Body of pancreas (tissue), 4 donors: ENCODE measurements around the gene PARL. TPM values are rescaled to one million over a fixed set of nuclear protein-coding genes. Genes with fewer than 3 reads are reported as not detected.

ENCODE experiments used
- ATAC-seq: fragments of 150-250 bp; one replicate; pipeline ENCODE4 v1.9.1; 2016
- DNase-seq, 4 donors: peaks; one replicate each; pipeline ENCODE4 v3.0.0-alpha.2; 2019
- H3K27ac ChIP-seq, 4 donors: fragments of 200-600 bp; sonication (generic); 1 replicate in 3 of 4; 2 replicates in 1 of 4; pipeline versions ENCODE4 v1.5.1 to v1.6.1; 2016 to 2019; ENCODE audit warnings: mild to moderate bottlenecking in 1 of 4, mixed read lengths in 1 of 4, moderate library complexity in 1 of 4
- H3K27me3 ChIP-seq, 2 donors: fragments of 200-600 bp; sonication (generic); one replicate each; pipeline ENCODE4 v1.6.0; 2016; ENCODE audit warnings: mild to moderate bottlenecking in 1 of 2
- H3K36me3 ChIP-seq, 2 donors: fragments of 200-600 bp; sonication (generic); replicated peaks in 1 of 2; 2 replicates each; pipeline ENCODE4 v1.5.1; 2016; ENCODE audit warnings: low read depth in 2 of 2; ENCODE audit not compliant: insufficient read depth in 1 of 2
- H3K4me1 ChIP-seq: fragments of 200-600 bp; sonication (generic); one replicate; pipeline ENCODE4 v1.6.0; 2016
- H3K4me3 ChIP-seq, 2 donors: fragments of 200-600 bp; sonication (generic); 1 replicate in 1 of 2; 2 replicates in 1 of 2; pipeline ENCODE4 v1.5.1; 2016 to 2019
- H3K9me3 ChIP-seq, 3 donors: fragments of 200-600 bp; sonication (generic); 1 replicate in 2 of 3; 2 replicates in 1 of 3; pipeline ENCODE4 v1.5.1; 2016
- POLR2A ChIP-seq, 3 donors: fragments of 450-650 bp; IDR thresholded peaks; one replicate each; pipeline ENCODE4 v1.6.1; 2016; ENCODE audit warnings: antibody characterized with exemption in 3 of 3, mild to moderate bottlenecking in 2 of 3
- WGBS, 2 donors: methylation state at CpG; one replicate each; pipeline ENCODE4 v1.1.5; 2017; 5-methylcytosine and 5-hydroxymethylcytosine counted together
- intact Hi-C: fragments of 100-400 bp; cut with DNase I; formaldehyde crosslinking; loops from one replicate; pipeline ENCODE4 v1.15.1; 2023
- total RNA-seq, 2 donors: library from RNA; depleted of rRNA; stranded (reverse); fragments of >200 nt; gene quantifications; one replicate each; pipeline ENCODE4 v1.1.0, GENCODE V29; 2016
- TF ChIP-seq, protein P1 (sequence below), 7 experiments: fragments of 450-650 bp in 4 of 7; fragments of 200-600 bp in 3 of 7; sonication (generic) in 3 of 7; IDR thresholded peaks; one replicate each; pipeline ENCODE4 v1.5.1; 2016 to 2019; ENCODE audit warnings: antibody characterized with exemption in 7 of 7

PARL gene
- total RNA-seq, 2 donors from 2014 or later: 25.4 to 34.6 TPM

DNA sequence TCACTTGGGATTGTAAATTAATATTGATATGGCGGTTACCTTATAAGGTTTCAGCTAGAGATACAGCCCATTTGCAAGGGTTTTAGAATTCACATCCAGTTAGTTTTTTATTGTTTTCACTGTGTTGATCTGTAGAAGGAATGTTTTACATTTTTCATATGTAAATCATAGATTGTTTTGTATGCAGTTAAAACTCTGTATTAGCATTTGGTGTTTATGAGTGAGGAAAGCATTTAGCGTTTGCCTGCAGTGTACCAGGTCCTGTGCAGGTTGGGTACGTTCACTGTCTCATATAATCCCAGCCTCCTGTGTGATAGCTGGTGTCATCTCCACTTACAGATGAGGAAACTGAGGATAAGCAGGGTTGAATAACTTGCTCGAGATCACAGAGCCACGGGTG lies 83.1 kb downstream of the PARL start:
- ATAC-seq: no peak
- TF ChIP-seq, protein P1, sequence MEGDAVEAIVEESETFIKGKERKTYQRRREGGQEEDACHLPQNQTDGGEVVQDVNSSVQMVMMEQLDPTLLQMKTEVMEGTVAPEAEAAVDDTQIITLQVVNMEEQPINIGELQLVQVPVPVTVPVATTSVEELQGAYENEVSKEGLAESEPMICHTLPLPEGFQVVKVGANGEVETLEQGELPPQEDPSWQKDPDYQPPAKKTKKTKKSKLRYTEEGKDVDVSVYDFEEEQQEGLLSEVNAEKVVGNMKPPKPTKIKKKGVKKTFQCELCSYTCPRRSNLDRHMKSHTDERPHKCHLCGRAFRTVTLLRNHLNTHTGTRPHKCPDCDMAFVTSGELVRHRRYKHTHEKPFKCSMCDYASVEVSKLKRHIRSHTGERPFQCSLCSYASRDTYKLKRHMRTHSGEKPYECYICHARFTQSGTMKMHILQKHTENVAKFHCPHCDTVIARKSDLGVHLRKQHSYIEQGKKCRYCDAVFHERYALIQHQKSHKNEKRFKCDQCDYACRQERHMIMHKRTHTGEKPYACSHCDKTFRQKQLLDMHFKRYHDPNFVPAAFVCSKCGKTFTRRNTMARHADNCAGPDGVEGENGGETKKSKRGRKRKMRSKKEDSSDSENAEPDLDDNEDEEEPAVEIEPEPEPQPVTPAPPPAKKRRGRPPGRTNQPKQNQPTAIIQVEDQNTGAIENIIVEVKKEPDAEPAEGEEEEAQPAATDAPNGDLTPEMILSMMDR (IDR thresholded peaks at IDR 0.05): no peak
- no peak for TF ChIP-seq POLR2A (IDR thresholded peaks at IDR 0.05)
- H3K27me3 ChIP-seq: no peaks in the 10 kb centered on the region
- intact Hi-C loops: no loop called here
- no peaks in the 10 kb centered on the region for H3K9me3 ChIP-seq
- DNase-seq: no peak
- H3K27ac ChIP-seq: no peak overlapping the region
- peaks cover 10 to 15% of the 10 kb centered on the region in 2 donors for H3K36me3 ChIP-seq
- H3K4me1 ChIP-seq: no peaks in the 10 kb centered on the region
- 92 to 98% methylated on average over 5 of the region's 5 CpGs for WGBS, 2 donors
- no peak overlapping the region for H3K4me3 ChIP-seq

DNA sequence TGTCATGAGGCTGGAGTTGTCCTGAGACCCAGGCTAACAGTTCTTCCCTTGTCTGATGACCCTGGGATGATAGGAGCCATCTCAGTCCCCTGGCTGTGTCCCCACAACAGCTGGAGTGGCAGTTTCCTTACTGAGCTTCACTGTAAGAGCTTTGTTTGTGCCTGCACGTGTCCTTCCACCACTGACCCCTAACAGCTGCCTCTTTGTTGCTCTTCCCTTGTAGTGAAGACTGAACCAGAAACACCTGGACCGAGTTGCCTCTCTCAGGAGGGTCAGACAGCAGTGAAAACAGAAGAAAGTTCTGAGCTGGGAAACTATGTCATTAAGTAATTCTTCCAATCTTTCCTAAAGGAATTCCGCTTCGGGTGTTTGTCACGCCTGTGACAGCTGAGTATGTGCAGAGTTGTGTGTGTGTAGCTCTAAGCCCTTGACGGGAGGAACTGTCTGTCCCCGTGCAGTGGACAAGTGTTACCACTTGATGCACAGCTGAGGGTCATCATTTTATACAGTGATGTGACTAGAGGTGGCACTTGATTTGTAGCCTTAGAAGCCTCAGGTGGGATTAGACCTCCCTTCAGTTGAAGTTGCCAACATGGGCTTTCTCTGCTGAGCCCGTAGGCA lies 84.3 kb downstream of the PARL start:
- peaks cover 9 to 15% of the 10 kb centered on the region in 2 donors for H3K36me3 ChIP-seq
- TF ChIP-seq, protein P1 (IDR thresholded peaks at IDR 0.05): no peak
- no peak for TF ChIP-seq POLR2A (IDR thresholded peaks at IDR 0.05)

DNA sequence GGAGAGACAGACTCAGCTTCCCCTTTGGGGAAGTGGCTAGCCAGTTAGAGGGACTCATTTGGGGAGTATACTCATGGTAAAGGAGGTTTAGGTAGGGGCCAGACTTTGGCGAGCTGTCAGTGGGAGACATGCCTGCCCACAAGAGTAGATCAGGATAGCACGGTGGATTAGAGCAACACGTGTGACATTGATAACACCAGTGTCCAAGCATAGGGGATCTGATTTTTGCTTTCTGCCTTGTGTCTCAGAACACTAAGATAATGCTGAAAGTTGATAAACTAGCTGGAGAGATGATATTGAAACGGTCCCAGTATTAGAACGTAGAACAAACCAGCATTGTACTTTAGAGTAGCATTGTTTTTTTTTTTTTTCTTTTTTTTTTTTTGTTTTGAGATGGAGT lies 85.2 kb downstream of the PARL start:
- no peak overlapping the region for H3K27ac ChIP-seq
- no peaks in the 10 kb centered on the region for H3K9me3 ChIP-seq
- 95% methylated on average over 5 of the region's 5 CpGs for WGBS, 2 donors
- peaks cover 9 to 12% of the 10 kb centered on the region in 2 donors for H3K36me3 ChIP-seq
- H3K4me3 ChIP-seq: no peak overlapping the region
- ATAC-seq (no peak), DNase-seq (no peak)
- H3K4me1 ChIP-seq: no peaks in the 10 kb centered on the region
- H3K27me3 ChIP-seq: no peaks in the 10 kb centered on the region
- intact Hi-C loops: no loop called here
- TF ChIP-seq POLR2A (IDR thresholded peaks at IDR 0.05): no peak
- TF ChIP-seq, protein P1 (IDR thresholded peaks at IDR 0.05): no peak

More for the DNA sequence above, 84.3 kb downstream of the PARL start:
- 89% methylated on average over 8 of the region's 8 CpGs for WGBS, 2 donors
- no peak overlapping the region for H3K4me3 ChIP-seq
- H3K4me1 ChIP-seq: no peaks in the 10 kb centered on the region
- ATAC-seq (no peak), DNase-seq (no peak)
- no peak overlapping the region for H3K27ac ChIP-seq
- no peaks in the 10 kb centered on the region for H3K9me3 ChIP-seq
- intact Hi-C loops: no loop called here
- no peaks in the 10 kb centered on the region for H3K27me3 ChIP-seq

DNA sequence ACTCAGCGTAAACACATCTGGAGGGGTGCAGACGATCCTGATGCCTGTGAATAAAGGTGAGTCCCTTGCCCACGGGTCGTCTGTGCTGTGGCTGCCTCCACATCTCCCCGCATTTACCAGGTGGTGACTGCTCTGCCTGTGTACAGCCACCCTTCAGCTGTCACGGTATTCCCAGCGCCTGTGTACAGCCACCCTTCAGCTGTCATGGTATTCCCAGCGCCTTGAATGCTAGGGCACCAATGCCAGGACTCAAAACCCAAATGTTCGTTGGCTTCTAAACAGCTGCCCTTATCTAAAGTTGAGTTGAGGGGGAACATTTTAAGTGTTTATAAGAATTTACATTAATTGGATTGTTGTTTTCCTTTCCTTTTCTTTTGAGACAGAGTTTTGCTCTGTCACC lies 86.7 kb downstream of the PARL start:
- no peak for TF ChIP-seq POLR2A (IDR thresholded peaks at IDR 0.05)
- TF ChIP-seq, protein P1 (IDR thresholded peaks at IDR 0.05): no peak
- H3K4me1 ChIP-seq: no peaks in the 10 kb centered on the region
- peaks cover 8 to 9% of the 10 kb centered on the region in 2 donors for H3K36me3 ChIP-seq
- ATAC-seq (no peak), DNase-seq (no peak)
- WGBS, 2 donors: 90 to 91% methylated on average over 8 to 9 of the region's 9 CpGs
- intact Hi-C loops: no loop called here
- no peak overlapping the region for H3K4me3 ChIP-seq
- no peak overlapping the region for H3K27ac ChIP-seq
- H3K27me3 ChIP-seq: no peaks in the 10 kb centered on the region
- no peaks in the 10 kb centered on the region for H3K9me3 ChIP-seq

DNA sequence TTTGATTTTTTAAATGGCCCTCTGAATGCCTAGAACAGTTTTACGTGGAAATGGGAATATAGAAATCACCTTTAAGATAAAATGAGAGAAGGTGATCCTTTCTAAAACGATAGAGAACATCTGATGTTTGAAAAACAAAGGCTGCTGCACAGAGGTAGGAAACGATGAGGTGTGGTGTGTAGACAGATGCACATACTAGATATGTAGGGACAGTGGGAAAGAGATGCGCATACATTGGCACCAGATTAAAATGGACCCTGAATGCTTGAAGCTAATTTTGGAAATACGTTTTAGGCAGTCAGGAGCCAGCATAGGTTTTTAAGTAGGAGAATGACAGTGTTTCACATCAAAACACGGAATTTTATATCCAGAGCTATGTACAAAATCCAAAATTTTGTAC lies 88.3 kb downstream of the PARL start:
- peaks cover 0 to 7% of the 10 kb centered on the region in 2 donors for H3K36me3 ChIP-seq
- 84 to 94% methylated on average over 6 of the region's 6 CpGs for WGBS, 2 donors

More for the DNA sequence above, 88.3 kb downstream of the PARL start:
- Histone ChIP-seq H3K4me3 (no peak overlapping the region), H3K9me3 (no peaks in the 10 kb centered on the region), H3K4me1 (no peaks in the 10 kb centered on the region), H3K27me3 (no peaks in the 10 kb centered on the region), H3K27ac (no peak overlapping the region)
- no peak for TF ChIP-seq POLR2A (IDR thresholded peaks at IDR 0.05)
- TF ChIP-seq, protein P1 (IDR thresholded peaks at IDR 0.05): no peak
- no peak for DNase-seq
- intact Hi-C loops: no loop called here
- no peak for ATAC-seq
